Measurements from ENCODE around the gene NOL8.

Gene NOL8

GRCh38 chr9:92263131-92263530, 62.0 kb downstream of the NOL8 start:
- DNase-seq = no peak

DNA sequence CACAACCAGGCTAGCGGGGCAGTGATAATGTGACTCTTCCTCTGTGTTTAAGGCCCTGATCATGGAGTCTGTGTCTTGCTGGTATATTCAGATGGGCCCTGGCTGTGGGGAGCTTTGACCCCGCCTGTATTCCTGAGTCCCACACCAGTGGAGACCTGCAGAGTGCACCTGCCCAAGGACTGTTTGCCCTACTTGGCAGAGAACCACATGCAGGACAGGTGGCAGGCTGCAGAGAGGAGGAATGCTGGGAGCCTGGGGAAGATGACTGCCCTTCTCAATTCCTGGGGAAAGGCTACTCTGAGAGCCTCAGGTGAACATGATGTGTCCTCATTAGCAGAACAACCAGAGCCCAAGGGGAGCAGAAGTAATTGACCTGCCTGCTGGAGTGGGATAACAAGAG, 67.8 kb downstream of the NOL8 start:
- no peak for DNase-seq

GRCh38 chr9:92254381-92255337, 70.5 kb downstream of the NOL8 start:
- no peak for DNase-seq

DNA sequence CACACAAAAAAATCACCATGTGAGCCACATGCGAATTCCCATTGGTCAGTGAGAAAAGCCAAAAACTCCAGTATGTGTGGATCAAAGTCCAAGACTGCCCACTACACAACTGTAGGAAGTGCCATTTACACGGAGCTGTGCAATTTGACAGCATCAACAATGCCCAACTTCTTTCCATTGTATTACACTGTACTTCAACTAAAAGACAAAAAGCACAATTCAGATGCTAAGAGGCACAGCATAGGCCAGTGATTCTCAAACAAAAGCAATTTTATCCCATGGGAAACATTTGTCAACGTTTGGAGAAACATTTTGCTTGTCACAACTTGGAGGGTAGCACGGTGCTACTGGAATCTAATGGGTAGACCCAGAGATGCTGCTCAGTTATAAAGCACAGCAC, 71.5 kb downstream of the NOL8 start:
- DNase-seq = no peak

- no peak for DNase-seq
Measured at GRCh38 chr9:92247981-92248380, 77.2 kb downstream of the NOL8 start.

Data from T1000 (cell line).